K562 (cell line): ENCODE results near the gene PPP2R1B. TPM values are rescaled to one million over a fixed set of nuclear protein-coding genes. Genes with fewer than 3 reads are reported as not detected.
"Not testable (repeated sequence)": the region's sequence is repeated elsewhere in the genome, so short reads cannot be mapped to it uniquely, and the experiment has no call there.

ENCODE experiments used
- ATAC-seq: fragments of 200-7000 bp; cut with Tn5 transposase; 3 replicates; pipeline ENCODE4 v1.9.1; 2020; ENCODE audit warnings: moderate library complexity
- BruUV-seq: library from RNA; stranded (reverse); fragments of 400-500 nt; replicated peaks from 2 replicates; lab custom pipeline; 2021; lab: Mats Ljungman, UMichigan
- CTCF ChIA-PET: fragments of 300-600 bp; formaldehyde crosslinking; extraction: SDS; loops from one replicate; lab custom pipeline; 2021; ENCODE audit warnings: low intra/inter-chr PET ratio; lab: Yijun Ruan, JAX
- POLR2A ChIA-PET: fragments of 300-600, 350-650 bp; sonication (Branson Sonifier 250); formaldehyde crosslinking; extraction: SDS; loops from one replicate; lab custom pipeline; 2021; ENCODE audit warnings: antibody characterized with exemption, inconsistent platforms; lab: Yijun Ruan, JAX
- DNase-seq, 4 experiments: peaks; one replicate each; pipeline versions ENCODE4 v3.0.0 to v3.0.0-alpha.2; 2011 to 2018; ENCODE audit warnings: low spot score in 3 of 4, mixed read lengths in 3 of 4; ENCODE audit errors: extremely low read depth in 1 of 4
- FAIRE-seq: peaks from 2 replicates; lab custom pipeline; 2011; peaks lifted over from hg19 to GRCh38; lab: Jason Lieb, UNC
- H2AFZ ChIP-seq: 2 replicates; pipeline ENCODE4 v1.6.0; 2011; ENCODE audit warnings: low read depth, low read length, control low read depth, inconsistent platforms
- H3K27ac ChIP-seq: fragments of 200-600 bp; 3 replicates; pipeline ENCODE4 v1.8.0; 2011; ENCODE audit warnings: low read depth, mild to moderate bottlenecking, control low read depth, inconsistent platforms, low read length, moderate library complexity, mixed read lengths; ENCODE audit errors: extremely low read depth
- H3K27me3 ChIP-seq, 2 experiments: fragments of 300-600 bp in 1 of 2; 2 replicates in 1 of 2; 3 replicates in 1 of 2; pipeline versions ENCODE4 v1.6.0 to v1.8.0; 2011; ENCODE audit warnings: inconsistent platforms in 2 of 2, low read length in 2 of 2, mild to moderate bottlenecking in 1 of 2, mixed read lengths in 1 of 2, moderate library complexity in 1 of 2; ENCODE audit not compliant: control insufficient read depth in 2 of 2, insufficient read depth in 2 of 2
- H3K36me3 ChIP-seq: fragments of 300-600 bp; 3 replicates; pipeline ENCODE4 v1.8.0; 2011; ENCODE audit warnings: mild to moderate bottlenecking, low read length, inconsistent platforms; ENCODE audit not compliant: control insufficient read depth, insufficient read depth
- H3K4me1 ChIP-seq, 2 experiments: fragments of 200-600 bp in 1 of 2; replicated peaks in 1 of 2; 2 replicates in 1 of 2; 3 replicates in 1 of 2; pipeline versions ENCODE4 v1.5.1 to v1.8.0; 2011; ENCODE audit warnings: inconsistent platforms in 2 of 2, low read length in 2 of 2, mild to moderate bottlenecking in 1 of 2, mixed read lengths in 1 of 2, moderate library complexity in 1 of 2; ENCODE audit not compliant: control insufficient read depth in 2 of 2, insufficient read depth in 2 of 2
- H3K4me2 ChIP-seq: 2 replicates; pipeline ENCODE4 v1.6.1; 2011; ENCODE audit warnings: low read length, control low read depth, inconsistent platforms, mixed read lengths; ENCODE audit not compliant: insufficient read depth
- H3K4me3 ChIP-seq: fragments of 200-600 bp; sonication (generic), shearing (Covaris generic); 2 replicates; pipeline ENCODE4 v1.5.1; 2016; ENCODE audit warnings: control low read depth, inconsistent platforms
- H3K79me2 ChIP-seq: fragments of 200-600 bp; 3 replicates; pipeline ENCODE4 v1.8.0; 2011; ENCODE audit warnings: low read length, inconsistent platforms; ENCODE audit not compliant: control insufficient read depth, insufficient read depth
- H3K9ac ChIP-seq, 2 experiments: 2 replicates each; pipeline versions ENCODE4 v1.6.0 to v1.6.1; 2011; ENCODE audit warnings: low read depth in 2 of 2, low read length in 2 of 2, control low read depth in 1 of 2, inconsistent platforms in 1 of 2, mild to moderate bottlenecking in 1 of 2, mixed read lengths in 1 of 2; ENCODE audit not compliant: insufficient read depth in 1 of 2
- H3K9me1 ChIP-seq: one replicate; pipeline ENCODE4 v1.6.0; 2011; ENCODE audit warnings: inconsistent platforms, mild to moderate bottlenecking, low read length, moderate library complexity; ENCODE audit not compliant: control insufficient read depth, insufficient read depth
- H3K9me3 ChIP-seq: replicated peaks from 2 replicates; pipeline ENCODE4 v1.5.1; 2011; ENCODE audit warnings: low read depth, low read length, inconsistent platforms; ENCODE audit not compliant: control insufficient read depth, insufficient read depth
- H4K20me1 ChIP-seq: replicated peaks from 2 replicates; pipeline ENCODE4 v1.6.1; 2011; ENCODE audit warnings: low read length, inconsistent platforms, mixed read lengths; ENCODE audit not compliant: control insufficient read depth, insufficient read depth
- FOS ChIP-seq: IDR thresholded peaks from 3 replicates; pipeline ENCODE4 v1.6.1; 2011; ENCODE audit not compliant: insufficient read length; ENCODE audit errors: extremely low read depth
- RNF2 ChIP-seq: sonication (generic); IDR thresholded peaks from 2 replicates; pipeline ENCODE4 v1.6.1; 2016
- TGIF2 ChIP-seq: sonication (generic); formaldehyde crosslinking; IDR thresholded peaks from 2 replicates; pipeline ENCODE4 v1.8.1; 2022; ENCODE audit warnings: mild to moderate bottlenecking, missing genetic modification reagents, moderate library complexity
- ZNF121 ChIP-seq: sonication (generic); formaldehyde crosslinking; conservative IDR thresholded peaks from 2 replicates; pipeline ENCODE4 v1.8.0; 2022; ENCODE audit warnings: missing genetic modification reagents
- WGBS: fragments of 100-300 bp; shearing (Covaris generic); methylation state at CpG from one replicate; pipeline ENCODE4 v1.1.6; 2016; ENCODE audit warnings: low coverage, mixed read lengths; ENCODE audit not compliant: insufficient coverage; ENCODE audit errors: missing lambda C conversion rate; 5-methylcytosine and 5-hydroxymethylcytosine counted together
- in situ Hi-C: fragments of 300-500 bp; cut with MboI; formaldehyde crosslinking; loops from 4 replicates; pipeline ENCODE4 v1.15.0; 2018; ENCODE audit warnings: inconsistent platforms, mixed read lengths
- intact Hi-C: fragments of 100-400 bp; cut with micrococcal nuclease; formaldehyde crosslinking; loops from 2 replicates; pipeline ENCODE4 v1.14.2; 2022
- polyA plus RNA-seq, 8 experiments: library from polyadenylated mRNA; depleted of rRNA in 4 of 8; stranded (reverse) in 5 of 8; unstranded in 3 of 8; fragments of >200 nt; fragmentation: Nextera tagmentation in 2 of 8; fragmentation: Illumina TruSeq in 1 of 8; extraction: Ambion mirVana in 2 of 8; extraction: Trizol in 1 of 8; gene quantifications; 2 replicates each; pipeline versions ENCODE4 v1.2.1 to v1.2.3, GENCODE V29; 2011 to 2014; ENCODE audit warnings: inconsistent platforms in 1 of 8, missing spikeins in 1 of 8
- total RNA-seq, 7 experiments: library from RNA; depleted of rRNA in 6 of 7; stranded (reverse); fragments of >200 nt in 6 of 7; fragmentation: Illumina TruSeq in 2 of 7; extraction: Trizol in 2 of 7; gene quantifications; 2 replicates each; pipeline versions ENCODE4 v1.2.1 to v1.2.3, GENCODE V29; 2011 to 2021; ENCODE audit warnings: low replicate concordance in 1 of 7

The PPP2R1B gene
- total and polyA plus RNA-seq, 9 of the 15 experiments (the other 6 are each of a cell fraction or from before 2014, with no cell fraction given), result 24.6 to 68.5 (median 39.8) TPM

DNA sequence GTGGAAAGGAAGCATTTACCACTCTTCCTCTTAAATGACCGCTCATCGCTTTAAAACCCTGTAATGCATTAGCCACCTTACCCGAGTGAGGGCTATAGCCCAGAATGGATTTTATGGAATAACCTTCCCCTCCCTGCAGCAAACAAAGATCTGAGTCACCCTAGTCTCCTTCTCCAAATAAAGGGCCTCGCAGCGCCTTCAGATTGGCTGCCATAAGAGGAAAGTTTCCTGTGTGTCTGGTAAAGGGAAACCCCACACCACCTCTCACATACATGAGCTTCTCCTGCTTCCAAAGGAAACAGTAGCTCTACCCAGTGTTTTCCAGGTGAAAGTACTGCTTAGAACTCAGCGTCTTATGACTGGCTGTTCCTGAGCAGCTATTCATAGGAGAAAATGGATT lies 47.8 kb downstream of the PPP2R1B start:
- H3K4me3 ChIP-seq, result no peak overlapping the region
- H3K36me3 ChIP-seq, result peaks cover 58% of the 10 kb centered on the region; the same call in 2 of the 3 replicates
- no peak overlapping the region for H3K4me2 ChIP-seq
- ATAC-seq, result no peak
- DNase-seq, result no peak
- no peak for TF ChIP-seq ZNF121
- no peak for TF ChIP-seq RNF2
- no peak for TF ChIP-seq FOS
- no peak for TF ChIP-seq TGIF2
- in situ Hi-C loops (no loop called here), intact Hi-C loops (no loop called here)
- H3K79me2 ChIP-seq, result no peaks in the 10 kb centered on the region
- CTCF ChIA-PET, result no interaction called here
- H3K27ac ChIP-seq, result no peak overlapping the region
- H3K9me3 ChIP-seq, result no peaks in the 10 kb centered on the region
- no peaks in the 10 kb centered on the region for H3K9me1 ChIP-seq
- no TSS peak for BruUV-seq
- no peaks in the 10 kb centered on the region for H3K4me1 ChIP-seq
- POLR2A ChIA-PET, result interaction anchor here (1.0 kb wide), 1 partner anchor 20 kb away, joined by 5 read pairs; no protein-coding TSS in a partner anchor
- H2AFZ ChIP-seq, result no peak overlapping the region
- no peak overlapping the region for H3K9ac ChIP-seq
- 83% methylated on average over 6 of the region's 6 CpGs for WGBS
- 0 out of 2 replicates have a peak, but pooled peaks cover 3% of the 10 kb centered on the region for H4K20me1 ChIP-seq
- no peak for FAIRE-seq
- H3K27me3 ChIP-seq, result no peaks in the 10 kb centered on the region

GRCh38 chr11:111717660-111718059 lies 48.5 kb downstream of the PPP2R1B start:
- DNase-seq, FAIRE-seq, BruUV-seq, H3K4me1 ChIP-seq, H3K27ac ChIP-seq, ATAC-seq, H3K4me2 ChIP-seq, H3K79me2 ChIP-seq, intact Hi-C loops, H3K27me3 ChIP-seq, H3K9ac ChIP-seq, CTCF ChIA-PET, H2AFZ ChIP-seq, H3K9me3 ChIP-seq, H3K4me3 ChIP-seq, H4K20me1 ChIP-seq, H3K9me1 ChIP-seq, in situ Hi-C loops: not testable (repeated sequence)
- 62% methylated on average over 3 of the region's 3 CpGs for WGBS
- POLR2A ChIA-PET, result interaction anchor here (0.6 kb wide), 1 partner anchor 1998 kb away, joined by 3 read pairs; no protein-coding TSS in a partner anchor
- peaks cover 56% of the 10 kb centered on the region; the same call in 2 of the 3 replicates for H3K36me3 ChIP-seq
